ENCODE measurements around the gene NTNG1. TPM values are rescaled to one million over a fixed set of nuclear protein-coding genes. Genes with fewer than 3 reads are reported as not detected.

NTNG1 gene
- total RNA-seq, 1 donor from 2014 or later, result 2.4 TPM

- DNase-seq (ENCODE audit: low read depth) (peak; percentile 13), FAIRE-seq (no peak)
- no peak overlapping the region for H3K4me3 ChIP-seq (ENCODE audit: low read depth, low read length)
- H3K27me3 ChIP-seq (ENCODE audit: control insufficient read depth, insufficient read depth, low read length), result no peaks in the 10 kb centered on the region
- H3K36me3 ChIP-seq (ENCODE audit: control insufficient read depth, insufficient read depth, low read length), result no peaks in the 10 kb centered on the region
- TF ChIP-seq CTCF (IDR thresholded peaks at IDR 0.05; ENCODE audit: insufficient read depth, low read length, severe bottlenecking), result no peak
Measured at GRCh38 chr1:107365527-107366240, 224.8 kb downstream of the NTNG1 start.

DNA sequence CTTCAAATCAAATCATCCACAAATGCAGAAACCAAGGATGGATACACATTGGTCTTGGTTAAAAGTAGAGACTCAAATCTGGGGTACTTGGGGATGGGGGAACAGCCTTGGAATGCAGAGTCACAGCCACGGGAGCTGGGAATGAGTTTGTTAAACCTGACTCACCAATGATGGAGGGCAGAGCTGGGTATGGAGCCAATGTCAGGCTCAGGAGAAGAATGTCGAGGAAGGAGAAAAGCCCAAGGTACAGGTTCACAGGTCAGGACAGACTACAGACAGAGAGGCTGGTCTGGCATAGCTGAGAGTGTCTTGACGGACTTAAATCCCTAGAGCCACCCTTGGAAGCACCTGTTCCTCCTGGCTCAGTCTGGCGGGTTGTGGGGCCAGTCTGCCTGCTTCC, 237.6 kb downstream of the NTNG1 start:
- H3K27me3 ChIP-seq (ENCODE audit: control insufficient read depth, insufficient read depth, low read length), result no peaks in the 10 kb centered on the region
- FAIRE-seq, result peak; percentile 97
- TF ChIP-seq CTCF (IDR thresholded peaks at IDR 0.05; ENCODE audit: insufficient read depth, low read length, severe bottlenecking), result no peak
- no peak overlapping the region for H3K4me3 ChIP-seq (ENCODE audit: low read depth, low read length)
- H3K36me3 ChIP-seq (ENCODE audit: control insufficient read depth, insufficient read depth, low read length), result no peaks in the 10 kb centered on the region
- DNase-seq (ENCODE audit: low read depth), result no peak

GRCh38 chr1:107378866-107379265, 238.0 kb downstream of the NTNG1 start:
- FAIRE-seq (no peak), DNase-seq (ENCODE audit: low read depth) (no peak)
- no peak overlapping the region for H3K4me3 ChIP-seq (ENCODE audit: low read depth, low read length)
- H3K27me3 ChIP-seq (ENCODE audit: control insufficient read depth, insufficient read depth, low read length), result no peaks in the 10 kb centered on the region
- no peak for TF ChIP-seq CTCF (IDR thresholded peaks at IDR 0.05; ENCODE audit: insufficient read depth, low read length, severe bottlenecking)
- H3K36me3 ChIP-seq (ENCODE audit: control insufficient read depth, insufficient read depth, low read length), result no peaks in the 10 kb centered on the region

DNA sequence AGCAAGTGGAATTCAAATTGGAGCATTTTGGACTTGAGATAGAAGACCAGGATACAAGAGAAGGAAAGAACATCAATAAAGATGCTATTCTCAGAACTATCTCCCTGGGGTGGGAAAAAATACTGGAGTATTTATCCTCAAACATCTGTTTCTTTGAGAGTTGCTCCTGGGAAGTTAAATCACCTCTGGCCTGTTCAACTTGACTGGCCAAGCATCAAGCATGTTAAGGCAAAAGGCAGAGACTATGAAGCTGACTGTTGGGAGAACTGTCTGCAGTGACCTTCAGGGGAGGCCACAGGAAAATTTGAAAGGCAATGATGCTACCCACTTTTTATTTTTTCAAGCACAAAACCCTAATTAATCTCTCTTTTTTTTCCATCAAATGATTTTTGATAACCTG, 239.0 kb downstream of the NTNG1 start:
- no peak for TF ChIP-seq CTCF (IDR thresholded peaks at IDR 0.05; ENCODE audit: insufficient read depth, low read length, severe bottlenecking)
- DNase-seq (ENCODE audit: low read depth), result no peak
- no peak for FAIRE-seq
- no peaks in the 10 kb centered on the region for H3K27me3 ChIP-seq (ENCODE audit: control insufficient read depth, insufficient read depth, low read length)
- no peaks in the 10 kb centered on the region for H3K36me3 ChIP-seq (ENCODE audit: control insufficient read depth, insufficient read depth, low read length)
- H3K4me3 ChIP-seq (ENCODE audit: low read depth, low read length), result no peak overlapping the region

GRCh38 chr1:107389410-107390396, 248.9 kb downstream of the NTNG1 start:
- FAIRE-seq (peak; percentile 92), DNase-seq (ENCODE audit: low read depth) (no peak)
- H3K27me3 ChIP-seq (ENCODE audit: control insufficient read depth, insufficient read depth, low read length), result no peaks in the 10 kb centered on the region
- TF ChIP-seq CTCF (IDR thresholded peaks at IDR 0.05; ENCODE audit: insufficient read depth, low read length, severe bottlenecking), result no peak
- H3K36me3 ChIP-seq (ENCODE audit: control insufficient read depth, insufficient read depth, low read length), result no peaks in the 10 kb centered on the region
- H3K4me3 ChIP-seq (ENCODE audit: low read depth, low read length), result no peak overlapping the region

Measured in bronchial epithelial cell (primary cell).